Measurements from ENCODE around the gene TMEM201.

GRCh38 chr1:9598316-9598700 lies 9.6 kb downstream of the TMEM201 start:
- TF ChIP-seq, protein P1, sequence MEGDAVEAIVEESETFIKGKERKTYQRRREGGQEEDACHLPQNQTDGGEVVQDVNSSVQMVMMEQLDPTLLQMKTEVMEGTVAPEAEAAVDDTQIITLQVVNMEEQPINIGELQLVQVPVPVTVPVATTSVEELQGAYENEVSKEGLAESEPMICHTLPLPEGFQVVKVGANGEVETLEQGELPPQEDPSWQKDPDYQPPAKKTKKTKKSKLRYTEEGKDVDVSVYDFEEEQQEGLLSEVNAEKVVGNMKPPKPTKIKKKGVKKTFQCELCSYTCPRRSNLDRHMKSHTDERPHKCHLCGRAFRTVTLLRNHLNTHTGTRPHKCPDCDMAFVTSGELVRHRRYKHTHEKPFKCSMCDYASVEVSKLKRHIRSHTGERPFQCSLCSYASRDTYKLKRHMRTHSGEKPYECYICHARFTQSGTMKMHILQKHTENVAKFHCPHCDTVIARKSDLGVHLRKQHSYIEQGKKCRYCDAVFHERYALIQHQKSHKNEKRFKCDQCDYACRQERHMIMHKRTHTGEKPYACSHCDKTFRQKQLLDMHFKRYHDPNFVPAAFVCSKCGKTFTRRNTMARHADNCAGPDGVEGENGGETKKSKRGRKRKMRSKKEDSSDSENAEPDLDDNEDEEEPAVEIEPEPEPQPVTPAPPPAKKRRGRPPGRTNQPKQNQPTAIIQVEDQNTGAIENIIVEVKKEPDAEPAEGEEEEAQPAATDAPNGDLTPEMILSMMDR (IDR thresholded peaks at IDR 0.05): no peak
- TF ChIP-seq POLR2A (IDR thresholded peaks at IDR 0.05) (no peak), POLR2AphosphoS5 (IDR thresholded peaks at IDR 0.05; ENCODE audit: insufficient read depth in 1 of 2, low read depth in 1 of 2) (no peak)
